Bone marrow (tissue), 2 donors: Measurements from ENCODE around the gene ADORA1.
A peak's percentile ranks its signal among the peaks of the same experiment; 100 is the strongest.

Experiments used
- DNase-seq, 2 donors: peaks; one replicate each; lab custom pipeline; 2025; lab: John Stamatoyannopoulos, UW

ADORA1 gene

GRCh38 chr1:203095061-203095690, 32.4 kb upstream of the ADORA1 start:
- no peak for DNase-seq

DNA sequence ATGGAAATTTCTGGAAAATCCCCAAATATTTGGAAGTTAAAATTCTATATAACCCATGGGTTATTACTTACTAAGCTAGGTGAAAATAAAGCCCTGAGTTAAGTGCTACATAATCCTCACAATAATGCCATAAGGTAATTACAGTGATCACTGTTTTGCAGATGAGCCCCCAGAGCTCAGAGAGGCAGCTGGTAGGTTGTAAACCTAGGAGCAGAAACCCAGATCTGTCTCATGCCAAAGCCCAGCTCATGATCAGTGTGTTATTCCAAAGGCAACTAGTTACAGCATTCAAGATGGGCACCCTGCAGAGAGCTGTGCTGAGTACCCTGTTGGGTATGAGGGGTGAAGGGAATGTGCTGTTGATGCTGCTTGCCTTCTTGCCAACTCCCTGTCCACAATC, 31.0 kb upstream of the ADORA1 start:
- DNase-seq = no peak

GRCh38 chr1:203097001-203097400, 30.5 kb upstream of the ADORA1 start:
- DNase-seq = no peak

DNA sequence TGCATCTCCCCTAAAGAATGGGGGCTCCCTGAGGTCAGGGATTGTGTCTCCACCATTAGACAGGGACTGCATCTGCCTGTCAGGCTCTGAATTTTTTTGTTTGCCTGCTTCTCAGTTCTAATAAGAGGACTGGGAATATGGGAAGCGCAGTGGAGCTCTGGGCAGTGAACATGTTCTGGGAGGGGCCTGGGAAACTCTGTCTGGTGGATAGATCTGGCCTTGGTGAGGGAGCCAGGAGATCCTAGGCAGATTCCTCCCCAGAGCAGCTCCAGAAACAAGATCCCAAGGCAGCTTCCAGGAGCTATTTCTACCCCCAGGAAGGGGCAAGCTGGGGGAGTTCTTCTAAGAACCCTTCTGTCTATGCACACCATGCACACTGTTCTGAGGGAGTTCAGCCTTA, 29.1 kb upstream of the ADORA1 start:
- no peak for DNase-seq

DNA sequence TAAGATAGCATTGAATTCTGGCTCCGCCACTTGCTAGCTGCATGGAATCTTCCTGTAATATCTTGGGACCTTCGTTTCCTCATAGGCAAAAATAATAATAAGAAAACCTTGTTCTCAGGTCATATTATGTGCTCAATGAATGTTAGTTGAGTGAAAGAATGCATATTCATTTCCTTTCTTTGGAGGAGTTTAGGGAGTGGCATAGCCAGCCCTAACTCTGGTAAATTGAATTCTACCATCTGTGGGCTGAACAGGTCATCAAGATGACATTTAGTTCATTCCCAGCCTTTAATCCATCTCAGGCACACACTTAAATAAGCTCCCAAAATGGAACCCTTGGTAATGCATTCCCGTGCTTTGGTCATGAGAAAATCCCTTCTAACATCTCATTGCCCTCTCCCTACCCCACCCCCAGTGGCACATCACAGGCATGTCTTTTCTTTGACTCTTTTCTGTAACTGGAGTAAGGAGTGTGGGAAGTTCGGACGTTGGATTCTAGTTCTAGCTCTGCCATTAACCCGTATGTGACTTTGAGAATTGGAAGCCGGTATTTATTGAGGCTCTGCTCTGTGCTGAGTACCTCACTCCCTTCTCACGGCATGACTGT, 28.5 kb upstream of the ADORA1 start:
- no peak for DNase-seq

DNA sequence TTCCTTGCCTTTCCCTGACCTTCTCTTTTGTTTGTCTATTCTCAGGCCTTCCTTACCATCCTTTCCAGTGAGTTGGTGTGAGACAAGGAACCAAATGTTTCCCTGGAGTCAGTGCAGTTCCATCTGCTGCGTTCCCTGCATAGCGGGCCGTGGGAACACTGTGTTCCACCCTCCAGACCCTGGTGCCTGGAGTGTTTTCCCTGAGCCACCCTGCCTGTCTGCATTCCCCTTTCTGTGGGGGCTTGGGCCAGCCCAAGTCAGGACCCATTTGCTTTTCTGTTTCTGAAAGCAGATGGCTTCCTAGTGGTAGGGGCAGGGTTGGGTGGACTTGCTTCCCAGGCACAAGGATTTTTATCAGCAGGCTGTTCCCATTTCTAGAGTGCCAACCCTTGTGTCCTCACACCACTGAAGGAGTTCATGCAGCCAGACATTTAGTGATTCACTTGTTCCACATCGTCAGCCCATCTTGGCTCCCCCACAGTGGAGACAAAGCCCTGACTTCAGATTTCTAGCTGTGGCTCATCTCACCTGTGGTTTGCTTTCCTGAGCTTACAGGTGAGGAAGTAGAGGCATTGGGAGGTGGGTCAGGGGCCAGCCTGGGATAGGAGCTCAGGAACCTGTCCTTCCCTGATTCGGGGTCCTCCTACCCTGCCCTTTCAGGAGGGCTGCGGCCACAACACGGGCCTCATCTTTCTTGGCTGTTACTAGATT, 27.6 kb upstream of the ADORA1 start:
- DNase-seq = no peak

DNA sequence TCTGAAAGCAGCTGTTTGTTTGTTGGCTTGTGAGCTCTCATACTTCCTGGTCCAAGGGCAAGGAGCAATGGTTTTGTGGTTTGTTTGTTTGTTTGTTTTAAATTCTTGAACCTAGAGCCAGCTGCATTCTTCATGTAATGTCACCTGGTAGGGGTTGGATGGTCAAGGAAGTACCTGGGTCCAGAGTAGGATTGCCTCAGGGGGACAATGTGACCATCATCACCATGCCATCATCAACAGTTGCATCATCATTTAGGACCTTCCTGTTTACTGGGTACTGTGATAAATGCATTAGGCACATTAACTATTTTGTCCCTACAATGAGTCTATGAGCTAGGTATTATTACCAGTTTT, 27.0 kb upstream of the ADORA1 start:
- no peak for DNase-seq

DNA sequence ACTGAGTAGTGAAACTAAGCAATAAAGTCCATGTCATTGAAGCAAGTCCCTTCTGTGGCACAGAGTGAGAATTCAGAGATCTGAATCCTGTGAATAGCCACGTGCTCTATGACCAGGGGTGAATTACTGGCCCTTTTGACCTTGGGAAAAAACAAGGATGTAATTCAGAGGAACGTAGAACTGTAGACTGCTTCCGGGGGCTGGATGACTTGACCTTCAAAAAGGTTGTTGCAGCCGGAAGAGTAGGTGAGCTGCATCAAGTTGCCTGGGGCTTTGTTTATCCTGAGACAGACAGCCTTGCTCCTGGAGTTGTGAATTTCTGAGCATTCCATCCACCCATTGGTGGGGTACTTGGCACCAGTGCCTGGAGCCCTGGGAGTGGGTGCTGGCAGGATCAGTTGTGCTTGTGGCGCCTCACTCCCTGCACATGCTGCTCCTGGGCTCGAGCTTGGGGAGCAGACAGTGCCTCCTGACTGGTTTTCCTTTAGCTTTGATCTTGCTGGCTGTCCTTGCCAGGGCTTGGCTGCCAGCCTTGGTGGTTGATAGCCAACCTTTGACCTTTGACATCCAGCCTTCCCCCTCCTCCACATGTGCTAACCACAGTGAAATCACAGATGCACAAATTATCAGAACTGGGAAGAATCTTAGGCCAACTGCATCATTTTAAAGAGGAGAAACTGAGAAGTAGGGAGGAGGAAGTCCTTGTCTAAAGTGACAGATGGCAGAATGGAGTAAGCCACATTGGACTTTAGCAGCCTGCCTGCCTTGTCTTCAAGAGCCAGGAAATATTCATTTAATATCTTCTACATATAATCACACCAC, 25.5 kb upstream of the ADORA1 start:
- DNase-seq = no peak

DNA sequence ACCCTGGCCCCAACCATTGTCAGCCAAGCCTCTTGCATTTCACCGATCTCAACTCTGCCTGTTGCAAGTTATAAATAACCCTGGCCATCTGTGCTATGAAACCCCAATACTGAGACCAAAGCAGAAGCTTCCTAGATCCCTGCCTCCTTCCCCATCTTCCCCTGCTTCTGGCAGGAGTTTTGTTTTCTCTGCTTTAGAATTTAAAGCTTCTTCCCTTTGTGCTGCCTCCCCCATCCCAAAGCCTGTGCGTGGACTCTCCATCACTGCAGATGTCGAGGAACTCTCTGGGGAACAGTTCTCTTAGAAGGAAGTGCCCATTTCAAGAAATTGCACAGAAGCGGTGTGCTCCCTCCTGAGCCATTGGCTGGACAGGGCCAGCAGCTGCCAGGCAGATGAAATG, 24.3 kb upstream of the ADORA1 start:
- no peak for DNase-seq

DNA sequence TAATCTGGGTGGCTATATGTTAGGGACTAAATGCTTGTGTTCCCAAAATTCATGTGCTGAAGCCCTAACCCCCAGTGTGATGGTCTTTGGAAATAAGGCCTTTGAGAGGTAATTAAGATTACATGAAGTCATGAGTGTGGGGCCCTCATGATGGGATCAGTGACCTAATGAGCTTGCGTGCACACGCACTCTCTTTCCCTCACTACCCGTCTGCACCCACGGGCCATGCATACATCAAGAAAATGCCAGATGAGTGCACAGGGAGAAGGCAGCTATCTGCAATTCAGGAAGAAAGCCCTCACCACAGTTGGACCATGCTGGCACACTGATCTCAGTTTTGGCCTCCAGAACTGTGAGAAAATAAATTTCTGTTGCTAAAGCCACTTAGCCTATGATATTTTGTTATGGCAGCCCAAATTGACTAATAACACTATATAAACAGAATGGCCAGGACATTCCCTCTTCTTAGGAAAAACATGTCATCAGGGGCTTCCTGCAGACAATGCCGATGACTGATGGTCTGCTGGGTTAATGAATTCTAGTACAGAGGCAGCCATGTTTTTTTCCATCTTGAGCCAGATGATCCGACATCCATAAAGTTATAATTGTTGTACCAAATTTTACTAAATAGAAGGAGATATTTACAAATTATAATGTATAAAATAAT, 23.6 kb upstream of the ADORA1 start:
- no peak for DNase-seq

- no peak for DNase-seq
Measured at GRCh38 chr1:203104789-203105390, 22.6 kb upstream of the ADORA1 start.

GRCh38 chr1:203112475-203112874, 15.1 kb upstream of the ADORA1 start:
- DNase-seq = no peak

GRCh38 chr1:203113308-203113707, 14.2 kb upstream of the ADORA1 start:
- DNase-seq = no peak

DNA sequence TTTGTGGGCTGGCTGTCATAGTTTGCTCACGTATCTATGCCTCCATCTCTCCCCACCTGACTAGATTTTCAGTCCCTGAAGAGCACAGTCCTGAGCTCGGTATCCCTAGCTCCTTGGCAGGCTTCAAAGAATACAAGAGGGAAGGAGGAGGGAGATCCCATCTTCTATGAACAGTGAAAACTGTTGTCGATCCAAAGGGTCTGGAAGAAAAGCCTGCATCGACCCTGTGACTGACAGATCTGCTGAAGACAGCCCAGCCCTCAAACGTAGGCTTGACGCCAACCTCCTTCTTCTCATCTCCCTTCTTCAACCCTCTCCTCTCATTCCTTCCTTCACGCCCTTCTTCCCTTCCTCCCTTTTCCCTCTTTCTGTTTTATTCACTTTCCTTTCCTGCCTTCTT, 13.3 kb upstream of the ADORA1 start:
- no peak for DNase-seq

- no peak for DNase-seq
Measured at GRCh38 chr1:203116091-203116820, 11.3 kb upstream of the ADORA1 start.

DNA sequence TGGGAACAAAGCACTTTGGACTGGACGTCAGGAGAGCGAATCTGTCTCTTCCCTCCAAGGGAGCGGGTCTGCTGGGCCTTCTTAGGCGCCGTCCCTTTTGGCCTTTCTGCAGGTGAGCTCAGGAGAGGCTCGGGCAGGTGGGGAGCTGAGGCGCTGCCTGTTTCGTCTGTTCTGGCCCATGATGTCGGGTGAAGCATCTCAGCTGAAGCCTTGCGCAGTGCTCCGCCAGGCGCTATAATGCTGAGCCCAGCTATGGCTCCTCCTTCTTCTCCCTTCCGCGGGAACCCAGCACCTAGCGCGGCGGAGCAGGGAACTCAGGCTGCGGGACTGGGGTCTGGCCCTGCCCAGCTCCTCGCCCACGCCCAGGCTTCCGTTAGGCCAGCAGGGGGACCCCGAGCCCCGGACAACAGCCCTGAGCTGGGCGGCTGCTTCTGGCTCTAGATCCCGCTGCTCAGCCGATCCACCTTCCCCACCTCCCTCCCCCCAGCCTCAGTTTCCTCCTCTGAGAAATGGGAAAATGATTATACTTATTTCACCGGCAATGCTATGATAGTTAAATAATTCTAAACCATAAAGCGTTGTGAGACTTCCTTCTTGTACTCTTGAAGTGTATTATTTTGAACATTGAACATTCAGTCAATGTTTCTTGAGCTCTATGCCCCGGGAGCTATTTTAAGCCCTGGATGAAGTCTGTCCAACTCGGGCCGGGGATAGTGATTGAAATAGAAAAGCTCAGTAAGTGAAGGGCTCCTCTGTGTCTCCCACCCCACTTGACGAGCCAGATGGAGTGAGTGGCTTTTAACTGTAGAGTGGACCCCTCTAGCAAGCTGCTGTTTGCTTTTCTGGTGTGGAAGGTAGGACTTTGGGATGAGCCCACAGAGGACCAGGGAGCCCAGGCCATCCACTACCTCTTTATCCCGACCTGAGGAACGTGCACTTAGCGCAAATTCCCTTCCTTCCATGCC, 9.6 kb upstream of the ADORA1 start:
- DNase-seq = peak; percentile 13 to 18

GRCh38 chr1:203120325-203121153, 7.0 kb upstream of the ADORA1 start:
- DNase-seq = no peak

GRCh38 chr1:203121186-203122015, 6.1 kb upstream of the ADORA1 start:
- DNase-seq = no peak
